Fibroblast of pulmonary artery (primary cell): Measurements from ENCODE around the gene MAGI1.
A peak's percentile ranks its signal among the peaks of the same experiment; 100 is the strongest.
"Not testable (repeated sequence)": the region's sequence is repeated elsewhere in the genome, so short reads cannot be mapped to it uniquely, and the experiment has no call there.

ENCODE experiments used
- DNase-seq: peaks from one replicate; pipeline ENCODE4 v3.0.0-alpha.2; 2010; ENCODE audit warnings: low read depth
- H3K4me3 ChIP-seq: replicated peaks from 2 replicates; pipeline ENCODE4 v1.5.1; 2011; ENCODE audit warnings: low read depth, mild to moderate bottlenecking, control low read depth, low read length, moderate library complexity
- TF ChIP-seq, protein P1 (sequence below): IDR thresholded peaks from 2 replicates; pipeline ENCODE4 v1.5.1; 2011; ENCODE audit warnings: mild to moderate bottlenecking, control low read depth, low read length, inconsistent platforms; ENCODE audit errors: missing control alignments

Gene MAGI1

DNA sequence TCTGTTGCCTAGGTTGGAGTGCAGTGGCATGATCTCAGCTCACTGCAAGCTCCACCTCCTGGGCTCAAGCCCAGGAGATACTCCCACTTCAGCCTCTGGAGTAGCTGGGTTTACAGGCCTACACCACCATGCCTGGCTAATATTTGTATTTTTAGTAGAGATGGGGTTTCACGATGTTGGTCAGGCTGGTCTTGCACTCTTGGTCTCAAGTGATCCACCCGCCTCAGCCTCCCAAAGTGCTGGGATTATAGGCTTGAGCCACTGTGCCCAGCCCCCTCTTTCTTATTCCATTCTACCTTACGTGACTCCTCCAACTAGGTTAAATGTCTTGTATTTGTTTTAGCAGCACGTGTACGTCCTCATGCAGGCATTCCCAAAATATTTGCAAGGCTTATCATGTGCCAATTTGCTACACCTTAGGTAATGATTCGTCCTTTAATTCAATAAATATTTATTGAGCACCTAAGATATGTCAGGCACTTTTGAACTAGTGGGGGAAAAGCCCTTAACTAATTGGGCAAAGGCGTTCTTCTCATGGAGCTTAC is 14.9 kb upstream of the MAGI1 start:
- no peak overlapping the region for H3K4me3 ChIP-seq
- TF ChIP-seq, protein P1, sequence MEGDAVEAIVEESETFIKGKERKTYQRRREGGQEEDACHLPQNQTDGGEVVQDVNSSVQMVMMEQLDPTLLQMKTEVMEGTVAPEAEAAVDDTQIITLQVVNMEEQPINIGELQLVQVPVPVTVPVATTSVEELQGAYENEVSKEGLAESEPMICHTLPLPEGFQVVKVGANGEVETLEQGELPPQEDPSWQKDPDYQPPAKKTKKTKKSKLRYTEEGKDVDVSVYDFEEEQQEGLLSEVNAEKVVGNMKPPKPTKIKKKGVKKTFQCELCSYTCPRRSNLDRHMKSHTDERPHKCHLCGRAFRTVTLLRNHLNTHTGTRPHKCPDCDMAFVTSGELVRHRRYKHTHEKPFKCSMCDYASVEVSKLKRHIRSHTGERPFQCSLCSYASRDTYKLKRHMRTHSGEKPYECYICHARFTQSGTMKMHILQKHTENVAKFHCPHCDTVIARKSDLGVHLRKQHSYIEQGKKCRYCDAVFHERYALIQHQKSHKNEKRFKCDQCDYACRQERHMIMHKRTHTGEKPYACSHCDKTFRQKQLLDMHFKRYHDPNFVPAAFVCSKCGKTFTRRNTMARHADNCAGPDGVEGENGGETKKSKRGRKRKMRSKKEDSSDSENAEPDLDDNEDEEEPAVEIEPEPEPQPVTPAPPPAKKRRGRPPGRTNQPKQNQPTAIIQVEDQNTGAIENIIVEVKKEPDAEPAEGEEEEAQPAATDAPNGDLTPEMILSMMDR, result no peak
- DNase-seq, result peak; percentile 23

DNA sequence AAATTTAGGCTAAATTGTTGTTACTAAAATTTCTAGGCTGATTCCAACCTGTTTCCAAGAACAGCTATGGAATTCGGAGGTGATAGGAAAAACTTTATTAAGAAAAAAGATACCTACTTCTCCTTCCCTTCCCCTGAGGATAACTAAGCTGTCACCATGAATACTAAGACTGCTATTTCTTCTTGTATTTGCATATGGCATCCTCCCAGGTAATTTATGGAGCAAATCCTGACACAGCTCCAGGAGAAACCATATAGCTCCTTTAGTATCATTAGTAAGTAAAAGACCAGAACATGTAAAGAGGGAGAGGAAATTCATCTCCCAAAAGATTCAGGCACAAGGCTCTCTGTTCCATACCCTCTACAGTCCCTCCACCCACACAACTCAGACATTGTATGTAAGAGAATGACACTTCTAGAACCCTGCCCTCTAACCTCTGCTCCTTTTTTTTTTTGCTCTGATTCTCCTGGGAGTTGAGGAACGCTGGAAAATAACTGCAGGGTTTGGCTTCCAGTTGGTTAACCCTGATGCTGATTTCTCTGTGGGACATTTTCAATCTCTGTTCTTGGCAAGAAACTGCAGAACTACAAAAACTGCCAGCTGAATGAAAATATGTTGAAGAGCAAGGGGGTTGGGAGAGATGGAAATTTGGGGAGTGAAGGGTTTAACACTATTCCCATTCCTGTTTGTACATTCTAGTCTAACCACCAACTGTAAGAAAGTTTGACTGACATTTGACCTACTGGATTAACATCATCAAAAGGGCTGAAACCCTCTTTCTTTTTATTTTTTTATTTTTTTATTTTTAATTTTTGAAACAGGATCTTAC is 14.2 kb upstream of the MAGI1 start:
- TF ChIP-seq, protein P1, result no peak
- peak; percentile 53 for DNase-seq
- no peak overlapping the region for H3K4me3 ChIP-seq

DNA sequence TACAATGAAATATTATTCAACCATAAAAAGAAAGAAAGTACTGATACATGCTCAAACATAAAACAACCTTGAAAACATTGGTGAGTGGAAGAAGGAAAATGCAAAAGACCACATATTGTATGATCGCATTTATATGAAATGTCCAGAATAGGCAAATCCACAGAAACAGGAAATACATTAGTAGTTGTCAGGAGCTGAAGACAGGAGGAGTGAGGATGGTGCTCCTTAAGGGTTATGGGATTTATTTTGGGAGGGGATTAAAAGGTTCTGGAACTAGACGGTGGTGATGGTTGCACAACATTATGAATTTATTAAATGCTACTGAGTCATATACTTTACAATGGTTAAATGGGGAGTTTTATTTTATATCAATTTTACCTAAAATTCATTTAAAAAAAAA is 12.1 kb upstream of the MAGI1 start:
- H3K4me3 ChIP-seq, result no peak overlapping the region
- no peak for DNase-seq
- TF ChIP-seq, protein P1, result no peak

DNA sequence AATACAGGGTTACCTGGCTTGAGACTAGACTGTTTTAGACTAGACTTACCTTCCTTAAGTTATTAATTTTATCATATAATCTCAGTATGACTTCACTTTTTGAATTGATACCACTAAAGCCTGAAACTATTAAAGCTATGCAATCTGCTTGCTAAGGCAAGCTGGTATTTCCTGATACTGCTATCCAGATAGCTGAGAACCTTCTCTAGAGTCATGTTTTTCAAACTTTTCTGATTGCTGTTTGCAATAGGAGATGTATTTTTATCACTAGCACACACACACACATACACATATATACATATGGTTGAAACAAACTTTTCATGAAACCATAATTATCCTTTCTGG is 9.3 kb upstream of the MAGI1 start:
- peak; percentile 29 for DNase-seq
- H3K4me3 ChIP-seq, result no peak overlapping the region
- TF ChIP-seq, protein P1, result no peak

DNA sequence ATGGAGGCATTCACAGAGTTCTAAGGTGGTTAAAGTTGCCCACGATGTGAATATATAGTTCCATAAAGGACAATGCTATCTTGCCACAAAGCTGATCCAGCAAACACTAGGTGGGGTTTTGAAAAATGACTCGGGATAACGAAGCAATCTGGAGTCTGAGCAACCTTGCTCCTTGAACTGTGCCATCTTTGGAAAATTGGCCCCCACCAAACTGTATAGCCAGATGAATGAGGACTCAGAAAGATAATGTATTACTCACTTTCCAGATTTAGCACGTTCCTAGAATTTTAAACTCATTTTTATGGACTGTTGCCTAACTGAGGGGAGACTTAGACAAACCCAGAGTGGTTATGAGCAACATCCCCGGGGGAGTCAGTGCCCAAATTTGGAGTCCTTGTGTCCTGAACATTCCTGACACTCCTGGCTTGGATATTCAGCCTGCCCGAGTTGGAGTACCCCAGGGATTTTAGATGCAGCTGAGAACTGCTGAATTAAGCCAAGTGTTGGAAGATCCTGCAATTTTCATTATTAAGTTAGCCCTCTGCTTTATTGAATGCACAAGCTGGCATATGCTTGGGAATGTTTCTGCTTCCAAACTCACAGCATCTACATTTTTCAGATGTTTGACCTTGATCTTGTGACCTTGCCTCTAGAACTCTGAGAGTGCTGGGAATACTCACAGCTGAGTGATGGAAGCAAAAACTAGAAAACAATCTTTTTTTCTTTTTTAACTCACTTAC is 8.8 kb upstream of the MAGI1 start:
- peak; percentile 90 for DNase-seq
- no peak overlapping the region for H3K4me3 ChIP-seq
- TF ChIP-seq, protein P1, result peak; percentile 32

- not testable (repeated sequence) for DNase-seq
Measured at GRCh38 chr3:66046321-66046720, 7.6 kb upstream of the MAGI1 start.

DNA sequence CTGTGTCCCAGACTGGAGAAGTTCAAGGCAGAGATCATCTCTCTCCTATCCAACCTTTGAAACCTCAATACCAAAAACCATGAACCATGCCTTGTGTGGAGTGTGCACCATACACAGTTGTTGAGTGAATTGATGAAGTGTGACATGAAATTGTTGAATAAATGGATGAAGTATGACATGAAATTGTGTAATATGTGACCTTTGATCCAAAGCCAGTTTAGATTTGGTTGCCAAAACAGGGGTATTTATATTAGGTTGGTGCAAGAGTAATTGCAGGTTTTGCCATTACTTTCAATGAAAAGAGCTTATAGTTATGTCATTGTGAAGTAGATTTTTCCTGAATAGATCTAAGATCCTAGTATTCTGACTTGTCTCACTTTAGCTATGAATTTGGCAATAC is 3.1 kb upstream of the MAGI1 start:
- TF ChIP-seq, protein P1, result no peak
- no peak overlapping the region for H3K4me3 ChIP-seq
- DNase-seq, result no peak

More at GRCh38 chr3:66046321-66046720, 7.6 kb upstream of the MAGI1 start:
- H3K4me3 ChIP-seq, result not testable (repeated sequence)
